GM06990 (cell line): ENCODE results near the gene SLC15A2.

ENCODE experiments used
- DNase-seq: peaks from one replicate; pipeline ENCODE4 v3.0.0-alpha.2; 2011; ENCODE audit not compliant: insufficient read length; ENCODE audit errors: extremely low read depth
- H3K27me3 ChIP-seq: replicated peaks from 2 replicates; pipeline ENCODE4 v1.6.0; 2011; ENCODE audit warnings: low read length; ENCODE audit not compliant: control insufficient read depth, insufficient read depth
- H3K36me3 ChIP-seq: 2 replicates; pipeline ENCODE4 v1.5.1; 2011; ENCODE audit warnings: low read length; ENCODE audit not compliant: control insufficient read depth, insufficient read depth
- H3K4me3 ChIP-seq: replicated peaks from 2 replicates; pipeline ENCODE4 v1.5.1; 2011; ENCODE audit warnings: low read depth, mild to moderate bottlenecking, control low read depth, low read length
- CTCF ChIP-seq: IDR thresholded peaks from 2 replicates; pipeline ENCODE4 v1.5.1; 2011; ENCODE audit warnings: low read length, control low read depth, mild to moderate bottlenecking, inconsistent platforms; ENCODE audit not compliant: insufficient read depth, poor library complexity, severe bottlenecking

The SLC15A2 gene

GRCh38 chr3:121941592-121941991 is 47.4 kb downstream of the SLC15A2 start:
- peaks cover 3% of the 10 kb centered on the region for H3K36me3 ChIP-seq
- DNase-seq, result no peak
- TF ChIP-seq CTCF, result no peak
- no peak overlapping the region for H3K4me3 ChIP-seq
- no peaks in the 10 kb centered on the region for H3K27me3 ChIP-seq

GRCh38 chr3:121942116-121942786 is 48.0 kb downstream of the SLC15A2 start:
- no peak for TF ChIP-seq CTCF
- no peak overlapping the region for H3K4me3 ChIP-seq
- DNase-seq, result no peak
- peaks cover 3% of the 10 kb centered on the region for H3K36me3 ChIP-seq
- H3K27me3 ChIP-seq, result no peaks in the 10 kb centered on the region

- Histone ChIP-seq H3K27me3 (no peaks in the 10 kb centered on the region), H3K36me3 (peaks cover 3% of the 10 kb centered on the region), H3K4me3 (no peak overlapping the region)
- no peak for DNase-seq
- TF ChIP-seq CTCF, result no peak
Measured at GRCh38 chr3:121943431-121943830, 49.2 kb downstream of the SLC15A2 start.

GRCh38 chr3:121948641-121949040 is 54.4 kb downstream of the SLC15A2 start:
- H3K36me3 ChIP-seq, result no peaks in the 10 kb centered on the region
- no peaks in the 10 kb centered on the region for H3K27me3 ChIP-seq
- TF ChIP-seq CTCF, result no peak
- H3K4me3 ChIP-seq, result no peak overlapping the region
- DNase-seq, result no peak

GRCh38 chr3:121951291-121951919 is 57.2 kb downstream of the SLC15A2 start:
- Histone ChIP-seq H3K27me3 (no peaks in the 10 kb centered on the region), H3K4me3 (no peak overlapping the region), H3K36me3 (no peaks in the 10 kb centered on the region)
- no peak for DNase-seq
- TF ChIP-seq CTCF, result no peak

- Histone ChIP-seq H3K27me3 (no peaks in the 10 kb centered on the region), H3K36me3 (peaks cover 1% of the 10 kb centered on the region), H3K4me3 (no peak overlapping the region)
- TF ChIP-seq CTCF, result no peak
- DNase-seq, result no peak
Measured at GRCh38 chr3:121956363-121956762, 62.2 kb downstream of the SLC15A2 start.
